Neural cell (in vitro differentiated cells): ENCODE results near the gene CD8A. TPM values are rescaled to one million over a fixed set of nuclear protein-coding genes. Genes with fewer than 3 reads are reported as not detected.
"Not testable (repeated sequence)": the region's sequence is repeated elsewhere in the genome, so short reads cannot be mapped to it uniquely, and the experiment has no call there.

Experiments
- H2AFZ ChIP-seq: fragments of 200-600, 300-800 bp; sonication (generic), shearing (Covaris generic); 2 replicates; pipeline ENCODE4 v1.6.0; 2014; ENCODE audit warnings: low read depth, mild to moderate bottlenecking, antibody characterized with exemption, low read length, moderate library complexity
- H3F3A ChIP-seq: fragments of 200-600 bp; shearing (Covaris generic); 2 replicates; pipeline ENCODE4 v1.6.1; 2016; ENCODE audit warnings: mild to moderate bottlenecking, moderate library complexity, mixed read lengths, antibody characterized with exemption, low read length; ENCODE audit not compliant: insufficient read depth, poor library complexity, severe bottlenecking
- H3K27ac ChIP-seq: fragments of 200-600, 300-800 bp; sonication (generic), shearing (Covaris generic); 2 replicates; pipeline ENCODE4 v1.5.1; 2014; ENCODE audit warnings: mild to moderate bottlenecking, low read length, moderate library complexity
- H3K27me3 ChIP-seq: fragments of 300-800, 200-600 bp; sonication (generic), shearing (Covaris generic); 2 replicates; pipeline ENCODE4 v1.6.0; 2014; ENCODE audit warnings: mild to moderate bottlenecking, low read depth, low read length, moderate library complexity; ENCODE audit not compliant: insufficient read depth
- H3K36me3 ChIP-seq: fragments of 300-800, 200-600 bp; sonication (generic), shearing (Covaris generic); 2 replicates; pipeline ENCODE4 v1.5.1; 2014; ENCODE audit warnings: mild to moderate bottlenecking, antibody characterized with exemption, low read length, moderate library complexity; ENCODE audit not compliant: insufficient read depth
- H3K4me2 ChIP-seq: fragments of 300-800, 200-600 bp; sonication (generic), shearing (Covaris generic); 2 replicates; pipeline ENCODE4 v1.6.0; 2014; ENCODE audit warnings: mild to moderate bottlenecking, low read length
- H3K4me3 ChIP-seq: fragments of 300-800, 200-600 bp; sonication (generic), shearing (Covaris generic); 2 replicates; pipeline ENCODE4 v1.5.1; 2014; ENCODE audit warnings: mild to moderate bottlenecking, low read length, moderate library complexity
- H3K79me2 ChIP-seq: fragments of 200-600 bp; shearing (Covaris generic); replicated peaks from 2 replicates; pipeline ENCODE4 v1.6.0; 2014; ENCODE audit warnings: mild to moderate bottlenecking, low read length, moderate library complexity; ENCODE audit not compliant: insufficient read depth
- H3K9ac ChIP-seq: fragments of 300-800, 200-600 bp; sonication (generic), shearing (Covaris generic); 2 replicates; pipeline ENCODE4 v1.6.1; 2016; ENCODE audit warnings: mild to moderate bottlenecking, low read length, mixed read lengths
- H3K9me2 ChIP-seq: fragments of 200-600 bp; shearing (Covaris generic); 2 replicates; pipeline ENCODE4 v1.6.1; 2016; ENCODE audit warnings: mild to moderate bottlenecking, low read length, mixed read lengths; ENCODE audit not compliant: insufficient read depth
- H3K9me3 ChIP-seq: fragments of 200-600, 300-800 bp; sonication (generic), shearing (Covaris generic); 2 replicates; pipeline ENCODE4 v1.6.1; 2016; ENCODE audit warnings: mild to moderate bottlenecking, mixed run types, low read length, moderate library complexity, mixed read lengths
- H4K20me1 ChIP-seq: fragments of 200-600 bp; shearing (Covaris generic); 2 replicates; pipeline ENCODE4 v1.6.1; 2016; ENCODE audit warnings: mild to moderate bottlenecking, mixed run types; ENCODE audit not compliant: insufficient read depth
- RAD21 ChIP-seq: fragments of 450-650 bp; conservative IDR thresholded peaks from 2 replicates; pipeline ENCODE4 v1.6.1; 2014; ENCODE audit warnings: antibody characterized with exemption, mild to moderate bottlenecking, moderate library complexity
- polyA plus RNA-seq: library from polyadenylated mRNA; depleted of rRNA; stranded (reverse); fragments of >200 nt; gene quantifications from 2 replicates; pipeline ENCODE4 v1.2.3, GENCODE V29; 2014

The CD8A gene
- polyA plus RNA-seq, 1 donor from 2014 or later = 2.2 TPM

DNA sequence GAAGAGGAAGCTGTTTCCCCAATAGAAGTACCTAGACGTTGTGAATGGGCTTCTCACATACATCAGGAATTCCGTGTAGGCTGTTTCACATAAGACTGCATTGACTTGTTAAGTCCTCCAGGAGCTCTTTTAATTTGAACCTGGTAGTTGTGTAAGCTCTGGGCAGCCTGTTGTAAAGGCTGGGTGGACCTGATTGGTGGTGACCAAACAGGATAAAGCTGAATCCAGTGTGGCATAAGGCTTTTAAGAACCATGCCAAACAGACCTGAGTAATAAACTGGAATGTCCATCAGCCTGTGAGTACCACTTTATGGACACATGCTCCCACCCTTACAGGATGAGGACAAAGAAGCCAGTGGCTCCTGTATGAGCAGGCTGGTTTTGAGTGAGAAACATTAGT, 46.6 kb downstream of the CD8A start:
- Histone ChIP-seq H3K36me3 (no peaks in the 10 kb centered on the region), H3K27ac (no peak overlapping the region), H3K9ac (no peak overlapping the region), H3K9me2 (no peaks in the 10 kb centered on the region), H4K20me1 (no peaks in the 10 kb centered on the region), H3K4me2 (no peak overlapping the region), H3K27me3 (no peaks in the 10 kb centered on the region), H3K4me3 (no peak overlapping the region), H2AFZ (no peak overlapping the region), H3K9me3 (no peaks in the 10 kb centered on the region), H3F3A (no peaks in the 10 kb centered on the region), H3K79me2 (peaks cover 29% of the 10 kb centered on the region)
- no peak for TF ChIP-seq RAD21

DNA sequence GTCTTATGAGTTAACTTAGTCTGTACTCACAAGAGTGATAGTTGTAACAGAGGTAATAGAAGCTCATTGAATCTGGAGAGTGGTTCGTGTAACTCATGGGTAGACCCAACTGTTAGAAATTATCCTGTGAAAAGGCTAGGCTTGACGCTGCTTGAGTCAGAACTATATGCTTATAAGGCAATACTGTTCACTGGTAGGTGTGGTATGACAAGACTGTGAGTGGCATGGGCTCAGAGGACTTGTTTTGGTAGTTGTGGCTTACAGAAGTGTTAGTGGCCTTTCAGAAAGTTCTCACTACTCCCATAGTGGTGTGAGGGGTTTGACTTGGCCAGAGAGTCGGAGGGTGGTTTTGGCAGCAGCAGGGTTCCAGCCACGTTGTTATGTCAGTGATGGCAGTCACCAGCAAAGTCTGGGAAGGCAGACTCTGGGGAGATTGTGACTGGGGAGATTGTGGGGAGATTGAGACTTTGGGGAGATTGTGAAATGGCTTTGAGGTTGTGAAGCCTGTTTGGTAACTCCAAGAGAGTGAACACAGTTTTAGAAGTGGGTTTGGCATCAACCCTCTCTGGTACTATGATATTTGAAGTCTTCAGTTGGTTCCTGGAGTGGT, 48.7 kb downstream of the CD8A start:
- peaks cover 20% of the 10 kb centered on the region for H3K79me2 ChIP-seq
- H3K4me2 ChIP-seq, H2AFZ ChIP-seq, H3K9me2 ChIP-seq, H3K27ac ChIP-seq, H3K9ac ChIP-seq, H3F3A ChIP-seq, H4K20me1 ChIP-seq, H3K36me3 ChIP-seq, H3K27me3 ChIP-seq, H3K4me3 ChIP-seq, H3K9me3 ChIP-seq: not testable (repeated sequence)

DNA sequence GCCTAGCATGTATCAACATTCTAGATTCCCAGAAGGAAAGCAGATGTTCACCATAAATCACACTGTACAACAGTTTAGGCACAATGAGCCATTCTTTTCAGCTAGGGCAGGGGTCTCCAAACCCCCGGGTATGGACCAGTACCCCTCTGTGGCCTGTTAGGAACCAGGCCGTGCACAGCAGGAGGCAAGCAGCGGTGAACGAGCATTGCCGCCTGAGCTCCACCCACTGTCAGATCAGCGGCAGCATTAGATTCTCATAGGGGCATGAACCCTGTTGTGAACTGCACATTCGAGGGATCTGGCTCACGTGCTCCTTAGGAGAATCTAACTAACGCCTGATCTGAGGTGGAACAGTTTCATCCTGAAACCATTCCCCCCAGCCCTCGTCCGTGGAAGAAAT, 50.8 kb downstream of the CD8A start:
- H3K9me2 ChIP-seq, H3K27ac ChIP-seq, H3F3A ChIP-seq, H3K4me2 ChIP-seq, H3K9ac ChIP-seq, H2AFZ ChIP-seq, H4K20me1 ChIP-seq, H3K4me3 ChIP-seq, H3K27me3 ChIP-seq, H3K36me3 ChIP-seq, H3K9me3 ChIP-seq: not testable (repeated sequence)
- peaks cover 13% of the 10 kb centered on the region for H3K79me2 ChIP-seq

DNA sequence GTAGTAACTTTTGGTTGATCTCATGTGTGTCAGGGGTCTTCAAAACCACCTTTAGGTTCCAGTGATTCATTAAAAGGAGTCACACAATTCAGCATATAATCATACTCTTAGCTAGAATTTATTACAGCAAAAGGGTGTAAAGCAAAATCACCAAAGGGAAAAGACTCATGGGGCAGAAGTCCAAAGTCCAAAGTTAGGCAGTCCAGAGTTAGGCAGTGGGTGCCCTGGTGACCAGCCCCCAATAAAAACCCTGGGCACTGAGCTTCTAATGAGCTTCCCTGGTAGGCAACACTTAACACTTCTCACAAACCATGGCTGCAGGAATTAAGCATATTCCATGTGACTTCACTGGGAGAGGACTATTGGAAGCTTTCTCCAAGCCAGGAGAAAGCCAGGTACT, 51.2 kb downstream of the CD8A start:
- H3K9me2 ChIP-seq, H3K9ac ChIP-seq, H3K27me3 ChIP-seq, H3K79me2 ChIP-seq, H3K4me2 ChIP-seq, H3K27ac ChIP-seq, H3K9me3 ChIP-seq, H3K36me3 ChIP-seq, H2AFZ ChIP-seq, H3F3A ChIP-seq, H4K20me1 ChIP-seq, H3K4me3 ChIP-seq: not testable (repeated sequence)

DNA sequence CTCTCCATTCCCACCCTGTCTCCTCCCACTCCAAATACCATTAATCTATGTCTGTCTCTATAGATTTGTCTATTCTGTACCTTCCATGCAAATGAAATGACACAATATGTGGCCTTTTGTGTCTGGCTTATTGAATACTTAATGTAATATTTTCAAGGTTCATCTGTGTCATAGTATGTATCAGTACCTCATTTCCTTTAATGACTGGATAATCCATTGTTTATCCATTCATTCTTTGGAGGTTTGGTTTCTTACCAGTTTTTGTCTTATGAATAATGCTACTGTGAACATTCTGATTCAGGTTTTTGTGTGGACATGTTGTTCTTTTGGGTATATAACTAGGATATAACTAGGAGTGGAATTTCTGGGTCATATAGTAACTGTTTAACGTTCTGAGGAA, 55.8 kb downstream of the CD8A start:
- H2AFZ ChIP-seq, H4K20me1 ChIP-seq, H3K9ac ChIP-seq: not testable (repeated sequence)

More for the DNA sequence above, 55.8 kb downstream of the CD8A start:
- not testable (repeated sequence) for H3K4me2 ChIP-seq, H3K9me2 ChIP-seq, H3K36me3 ChIP-seq, H3K27me3 ChIP-seq, H3K79me2 ChIP-seq, H3F3A ChIP-seq, H3K4me3 ChIP-seq, H3K27ac ChIP-seq, H3K9me3 ChIP-seq

Other genes starting within 250 kb of the CD8A start
- gene CHMP3, start 227.5 kb downstream of the CD8A start, polyA plus RNA-seq = 30.5 and 31.8 TPM in 2 replicates
- gene RNF103, start 167.0 kb downstream of the CD8A start, polyA plus RNA-seq = 22.0 and 24.1 TPM in 2 replicates
- 36.3 and 40.8 TPM in 2 replicates for gene RMND5A, start 70.6 kb downstream of the CD8A start, polyA plus RNA-seq
- not detected in 2 replicates for gene CD8B, start 71.0 kb upstream of the CD8A start, polyA plus RNA-seq
- 17.7 and 25.0 TPM in 2 replicates for gene RGPD1, start 151.2 kb upstream of the CD8A start, polyA plus RNA-seq
- gene PLGLB1, start 230.9 kb upstream of the CD8A start, polyA plus RNA-seq = 15.9 and 20.2 TPM in 2 replicates